Stimulated activated CD8-positive, alpha-beta memory T cell treated with anti-CD3 and anti-CD28 coated beads, Interleukin-7, amount 100 ng/mL, for 4 hours (primary cell): ENCODE measurements around the gene APLF.
"Not testable (repeated sequence)": the region's sequence is repeated elsewhere in the genome, so short reads cannot be mapped to it uniquely, and the experiment has no call there.

Source experiments
- DNase-seq, 2 donors: peaks; one replicate each; pipeline ENCODE4 v3.0.0-alpha.2; 2020; ENCODE audit warnings: low read depth in 2 of 2

Gene APLF

GRCh38 chr2:68579689-68580088, 112.3 kb downstream of the APLF start:
- no peak for DNase-seq

- DNase-seq = no peak
Observed at GRCh38 chr2:68588589-68588988, 121.2 kb downstream of the APLF start.

DNA sequence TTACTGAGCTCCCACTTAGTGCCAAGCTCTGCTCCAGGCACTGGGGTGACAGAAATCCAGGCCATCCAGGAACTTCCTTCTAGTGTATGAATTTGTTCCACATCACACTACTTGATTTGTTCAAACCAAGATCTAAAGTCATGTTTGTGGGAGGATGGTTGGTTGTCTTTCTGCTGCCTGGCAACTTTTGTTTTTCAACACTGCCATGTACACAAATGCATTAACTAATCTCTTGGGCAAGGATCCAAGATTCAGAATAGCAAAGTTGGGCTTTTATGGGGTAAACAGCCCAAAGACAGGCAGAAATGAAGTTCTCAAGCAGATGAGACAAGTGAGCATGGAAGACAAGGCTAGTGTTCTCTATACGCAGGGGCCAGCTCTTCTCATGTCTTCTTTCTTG, 122.6 kb downstream of the APLF start:
- no peak for DNase-seq

GRCh38 chr2:68590702-68591101, 123.3 kb downstream of the APLF start:
- no peak for DNase-seq

GRCh38 chr2:68591225-68591624, 123.8 kb downstream of the APLF start:
- no peak for DNase-seq

GRCh38 chr2:68594041-68594440, 126.7 kb downstream of the APLF start:
- no peak for DNase-seq

DNA sequence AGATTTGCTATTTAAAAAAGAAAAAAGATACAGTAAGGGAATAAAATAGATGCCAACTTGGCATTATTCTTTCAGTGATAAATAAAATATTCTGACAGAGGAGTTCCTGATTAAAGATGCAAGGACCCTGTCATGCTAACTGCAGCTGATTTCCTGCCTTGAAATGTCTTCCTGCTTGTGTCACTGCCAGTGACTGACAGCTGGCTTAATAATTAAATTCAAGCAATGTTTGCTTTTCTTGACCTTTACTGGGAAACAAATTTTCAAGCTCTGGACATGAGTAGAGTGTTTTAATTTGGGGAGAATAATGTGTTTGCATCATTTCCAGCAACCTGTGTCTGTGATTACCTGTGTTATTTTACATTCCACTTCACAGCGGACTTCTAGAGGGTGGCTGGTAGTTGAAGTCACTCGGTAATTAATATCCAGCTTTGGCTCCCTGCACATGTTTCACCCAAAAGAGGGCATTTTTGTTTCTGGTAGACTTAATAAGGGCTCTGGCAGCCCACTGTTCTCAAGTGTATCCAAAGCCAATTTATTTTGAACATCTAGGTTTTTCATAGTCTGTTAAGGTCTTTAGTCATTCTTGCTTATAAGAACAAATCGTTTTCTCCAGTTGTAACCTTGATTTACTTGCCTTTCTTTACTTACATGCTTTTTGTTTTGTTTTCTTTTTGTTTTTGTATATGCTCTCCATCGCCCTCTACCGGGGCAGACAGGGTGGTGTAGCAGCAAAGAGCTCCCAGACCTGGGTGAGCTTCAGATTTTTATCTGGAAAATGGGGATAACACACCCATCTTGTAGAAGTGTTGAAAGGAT, 127.5 kb downstream of the APLF start:
- peak; percentile 16 to 26 for DNase-seq

DNA sequence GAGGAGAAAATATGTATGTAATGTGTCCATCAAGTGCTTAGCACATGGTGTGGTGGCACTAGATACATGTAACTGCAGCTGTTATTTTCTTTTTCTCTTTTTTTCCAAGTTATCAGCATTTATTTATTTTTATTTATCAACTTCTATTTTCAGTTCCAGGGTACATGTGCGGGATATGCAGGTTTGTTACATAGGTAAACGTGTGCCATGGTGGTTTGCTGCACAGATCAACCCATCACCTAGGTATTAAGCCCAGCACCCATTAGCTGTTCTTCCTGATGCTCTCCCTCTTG, 128.1 kb downstream of the APLF start:
- not testable (repeated sequence) for DNase-seq

DNA sequence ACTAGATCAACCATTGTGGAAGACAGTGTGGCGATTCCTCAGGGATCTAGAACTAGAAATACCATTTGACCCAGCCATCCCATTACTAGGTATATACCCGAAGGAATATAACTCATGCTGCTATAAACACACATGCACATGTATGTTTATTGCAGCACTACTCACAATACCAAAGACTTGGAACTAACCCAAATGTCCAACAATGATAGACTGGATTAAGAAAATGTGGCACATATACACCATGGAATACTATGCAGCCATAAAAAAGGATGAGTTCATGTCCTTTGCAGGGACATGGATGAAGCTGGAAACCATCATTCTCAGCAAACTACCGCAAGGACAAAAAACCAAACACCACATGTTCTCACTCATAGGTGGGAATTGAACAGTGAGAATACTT, 133.1 kb downstream of the APLF start:
- not testable (repeated sequence) for DNase-seq

- no peak for DNase-seq
Observed at GRCh38 chr2:68603059-68603458, 135.7 kb downstream of the APLF start.

GRCh38 chr2:68604077-68604476, 136.7 kb downstream of the APLF start:
- no peak for DNase-seq

DNA sequence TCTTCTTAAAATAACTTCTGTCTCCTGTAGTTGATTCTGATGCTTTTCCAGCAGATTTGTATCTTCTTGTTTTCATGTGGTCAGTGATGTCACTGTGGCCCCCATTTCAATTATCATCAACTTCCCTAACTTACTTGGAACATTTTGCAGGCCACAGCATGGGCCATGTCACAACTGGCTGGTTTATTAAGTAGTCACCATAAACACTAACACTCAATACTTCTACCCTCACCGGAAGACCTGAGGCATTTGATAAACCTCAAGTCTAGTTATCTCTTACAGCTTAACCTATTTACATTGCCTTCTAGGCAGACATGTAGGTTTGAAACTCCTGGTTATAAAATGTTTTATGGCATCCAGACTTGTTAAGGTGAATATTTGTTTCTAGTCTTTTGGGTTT, 138.6 kb downstream of the APLF start:
- DNase-seq = no peak

DNA sequence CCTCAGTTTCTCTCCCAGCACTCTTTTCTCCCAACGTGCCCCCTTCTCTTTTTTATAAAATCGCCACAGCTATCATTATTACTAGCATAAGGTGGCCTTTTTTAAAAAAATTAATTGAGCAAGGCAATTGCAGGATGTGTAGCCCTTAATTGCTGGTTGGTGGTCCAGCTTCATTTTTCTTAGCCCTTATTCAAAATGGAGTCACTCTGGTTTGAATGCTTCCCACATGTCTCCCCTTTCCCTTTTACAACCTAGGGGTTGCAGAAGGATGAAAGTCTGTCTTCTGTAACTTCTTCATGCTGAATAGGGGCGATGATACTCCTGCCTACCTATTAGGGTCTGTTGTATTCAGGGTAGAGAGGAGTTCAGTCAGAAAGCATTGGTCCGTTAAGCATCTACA, 139.4 kb downstream of the APLF start:
- no peak for DNase-seq

DNA sequence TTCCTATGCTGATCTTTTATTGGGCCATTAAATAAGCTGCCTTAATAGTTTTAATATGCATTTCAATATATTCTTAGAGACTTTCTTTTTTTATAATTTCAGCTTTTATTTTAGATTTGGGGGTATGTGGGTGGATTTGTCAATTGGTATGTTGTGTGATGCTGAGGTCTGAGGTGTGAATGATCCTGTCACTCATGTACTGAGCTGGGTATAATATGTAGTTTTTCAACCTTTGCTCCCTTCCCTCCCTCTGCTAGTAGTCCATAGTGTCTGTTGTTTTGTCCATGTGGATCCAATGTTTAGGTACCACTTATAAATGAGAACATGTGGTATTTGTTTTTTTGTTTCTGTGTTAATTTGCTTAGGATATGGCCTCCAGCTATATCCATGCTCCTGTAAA, 140.5 kb downstream of the APLF start:
- DNase-seq = no peak

- DNase-seq = no peak
Observed at GRCh38 chr2:68612765-68613519, 145.6 kb downstream of the APLF start.

- no peak for DNase-seq
Observed at GRCh38 chr2:68620772-68621171, 153.4 kb downstream of the APLF start.

DNA sequence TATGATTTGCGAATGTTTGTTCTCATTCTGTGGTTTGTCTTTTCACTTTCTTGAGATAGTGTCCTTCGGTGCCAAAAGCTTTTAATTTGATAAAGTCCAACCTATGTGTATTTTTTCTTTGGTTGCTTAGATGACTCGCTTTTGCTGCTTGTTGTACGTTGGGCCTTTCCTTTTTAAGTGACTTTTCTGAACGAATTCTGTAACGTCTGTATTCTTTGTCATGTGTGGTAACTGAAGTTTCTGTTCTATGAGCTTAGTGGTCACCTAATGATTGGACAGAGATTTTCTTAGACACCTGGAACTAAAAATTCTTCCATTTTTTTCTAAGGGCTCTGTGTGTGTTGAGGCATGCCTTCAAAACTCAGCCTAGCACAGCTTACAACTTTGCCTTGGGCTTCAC, 156.4 kb downstream of the APLF start:
- no peak for DNase-seq

GRCh38 chr2:68627615-68628014, 160.2 kb downstream of the APLF start:
- DNase-seq = no peak
